Heart left ventricle (tissue), 13 donors: Measurements from ENCODE around the gene RALB.

ENCODE experiments used
- POLR2A ChIP-seq, 2 donors: fragments of 450-650 bp; IDR thresholded peaks; one replicate each; pipeline ENCODE4 v1.6.1; 2017; ENCODE audit warnings: antibody characterized with exemption in 2 of 2, mild to moderate bottlenecking in 2 of 2, moderate library complexity in 2 of 2
- TF ChIP-seq, protein P1 (sequence below), 12 donors: fragments of 200-600 bp; sonication (generic) in 4 of 12; IDR thresholded peaks; one replicate each; pipeline versions ENCODE4 v1.5.0 to v1.8.0; 2018 to 2022; ENCODE audit warnings: antibody characterized with exemption in 12 of 12, mild to moderate bottlenecking in 5 of 12
- donor health status: ischemic (EF 13 %, LVEDD 7.1; RV severe dilation, severe dysfunction).
- donor health status: DM: no; HTN: yes; CAD: no.
- donor health status: DM: no; HTN: no; CAD: no.
- donor health status: ischemic (EF 25% LVEDD 6.9; RV normal size, moderate dysfunction).
- donor health status: ischemic (EF 25% LVEDD 5.7; RV mildly dilated, moderate dysfunction).
- donor health status: ischemic (EF 35%, LVEDD 5.7; RV mildly dilated, moderate dysfunction).
- donor health status: nonischemic (EF 11% LVEDD 7.7; RV severe dilation, severe dysfunction).
- donor health status: DM: yes; HTN: yes; CAD: no.
- donor health status: PGD.
- donor health status: ischemic (EF 29% LVEDD 5.4; RV normal size, mild dysfunction).
- donor health status: nonischemic (EF 23%, LVEDD 6.1; RV moderate dilation, normal function).

DNA sequence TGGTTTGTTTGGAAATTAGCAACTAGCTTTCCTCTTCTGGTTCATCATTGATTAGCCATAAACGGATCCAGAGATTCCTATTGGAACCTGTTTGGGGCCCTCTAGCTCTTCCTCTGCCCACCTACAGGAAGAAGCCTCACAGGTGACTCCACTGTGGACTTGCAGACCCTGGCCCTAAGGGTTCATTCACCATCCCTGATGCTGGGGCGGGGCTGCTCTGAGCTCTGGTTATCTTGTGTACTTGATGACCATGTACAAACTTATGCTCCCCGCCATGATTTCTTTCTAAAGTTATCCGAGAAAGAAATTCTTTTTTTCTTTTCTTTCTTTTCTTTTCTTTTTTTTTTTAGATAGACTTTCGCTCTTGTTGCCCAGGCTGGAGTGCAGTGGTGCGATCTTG lies 59.4 kb downstream of the RALB start:
- TF ChIP-seq, protein P1, sequence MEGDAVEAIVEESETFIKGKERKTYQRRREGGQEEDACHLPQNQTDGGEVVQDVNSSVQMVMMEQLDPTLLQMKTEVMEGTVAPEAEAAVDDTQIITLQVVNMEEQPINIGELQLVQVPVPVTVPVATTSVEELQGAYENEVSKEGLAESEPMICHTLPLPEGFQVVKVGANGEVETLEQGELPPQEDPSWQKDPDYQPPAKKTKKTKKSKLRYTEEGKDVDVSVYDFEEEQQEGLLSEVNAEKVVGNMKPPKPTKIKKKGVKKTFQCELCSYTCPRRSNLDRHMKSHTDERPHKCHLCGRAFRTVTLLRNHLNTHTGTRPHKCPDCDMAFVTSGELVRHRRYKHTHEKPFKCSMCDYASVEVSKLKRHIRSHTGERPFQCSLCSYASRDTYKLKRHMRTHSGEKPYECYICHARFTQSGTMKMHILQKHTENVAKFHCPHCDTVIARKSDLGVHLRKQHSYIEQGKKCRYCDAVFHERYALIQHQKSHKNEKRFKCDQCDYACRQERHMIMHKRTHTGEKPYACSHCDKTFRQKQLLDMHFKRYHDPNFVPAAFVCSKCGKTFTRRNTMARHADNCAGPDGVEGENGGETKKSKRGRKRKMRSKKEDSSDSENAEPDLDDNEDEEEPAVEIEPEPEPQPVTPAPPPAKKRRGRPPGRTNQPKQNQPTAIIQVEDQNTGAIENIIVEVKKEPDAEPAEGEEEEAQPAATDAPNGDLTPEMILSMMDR (IDR thresholded peaks at IDR 0.05) = no peak
- TF ChIP-seq POLR2A (IDR thresholded peaks at IDR 0.05) = no peak
